ENCODE results near the gene PIH1D1.

GRCh38 chr19:49407482-49408015, 44.1 kb downstream of the PIH1D1 start:
- TF ChIP-seq CTCF (IDR thresholded peaks at IDR 0.05; ENCODE audit: poor library complexity, severe bottlenecking) (no peak), EZH2 (IDR thresholded peaks at IDR 0.05; ENCODE audit: borderline replicate concordance, insufficient read depth, low read length, poor library complexity, severe bottlenecking) (no peak), POLR2AphosphoS5 (IDR thresholded peaks at IDR 0.05) (no peak), RAD21 (conservative IDR thresholded peaks at IDR 0.05) (no peak), TAF1 (IDR thresholded peaks at IDR 0.05; ENCODE audit: low read depth) (no peak), REST (IDR thresholded peaks at IDR 0.05; ENCODE audit: borderline replicate concordance) (no peak), SMC3 (conservative IDR thresholded peaks at IDR 0.05; ENCODE audit: poor library complexity) (no peak)
